Neural cell (in vitro differentiated cells): Measurements from ENCODE around the gene GNG4. TPM values are rescaled to one million over a fixed set of nuclear protein-coding genes. Genes with fewer than 3 reads are reported as not detected.

Source experiments
- H2AFZ ChIP-seq: fragments of 200-600, 300-800 bp; sonication (generic), shearing (Covaris generic); 2 replicates; pipeline ENCODE4 v1.6.0; 2014; ENCODE audit warnings: low read depth, mild to moderate bottlenecking, antibody characterized with exemption, low read length, moderate library complexity
- H3F3A ChIP-seq: fragments of 200-600 bp; shearing (Covaris generic); 2 replicates; pipeline ENCODE4 v1.6.1; 2016; ENCODE audit warnings: mild to moderate bottlenecking, moderate library complexity, mixed read lengths, antibody characterized with exemption, low read length; ENCODE audit not compliant: insufficient read depth, poor library complexity, severe bottlenecking
- H3K27ac ChIP-seq: fragments of 200-600, 300-800 bp; sonication (generic), shearing (Covaris generic); 2 replicates; pipeline ENCODE4 v1.5.1; 2014; ENCODE audit warnings: mild to moderate bottlenecking, low read length, moderate library complexity
- H3K27me3 ChIP-seq: fragments of 300-800, 200-600 bp; sonication (generic), shearing (Covaris generic); 2 replicates; pipeline ENCODE4 v1.6.0; 2014; ENCODE audit warnings: mild to moderate bottlenecking, low read depth, low read length, moderate library complexity; ENCODE audit not compliant: insufficient read depth
- H3K36me3 ChIP-seq: fragments of 300-800, 200-600 bp; sonication (generic), shearing (Covaris generic); 2 replicates; pipeline ENCODE4 v1.5.1; 2014; ENCODE audit warnings: mild to moderate bottlenecking, antibody characterized with exemption, low read length, moderate library complexity; ENCODE audit not compliant: insufficient read depth
- H3K4me2 ChIP-seq: fragments of 300-800, 200-600 bp; sonication (generic), shearing (Covaris generic); 2 replicates; pipeline ENCODE4 v1.6.0; 2014; ENCODE audit warnings: mild to moderate bottlenecking, low read length
- H3K4me3 ChIP-seq: fragments of 300-800, 200-600 bp; sonication (generic), shearing (Covaris generic); 2 replicates; pipeline ENCODE4 v1.5.1; 2014; ENCODE audit warnings: mild to moderate bottlenecking, low read length, moderate library complexity
- H3K79me2 ChIP-seq: fragments of 200-600 bp; shearing (Covaris generic); replicated peaks from 2 replicates; pipeline ENCODE4 v1.6.0; 2014; ENCODE audit warnings: mild to moderate bottlenecking, low read length, moderate library complexity; ENCODE audit not compliant: insufficient read depth
- H3K9ac ChIP-seq: fragments of 300-800, 200-600 bp; sonication (generic), shearing (Covaris generic); 2 replicates; pipeline ENCODE4 v1.6.1; 2016; ENCODE audit warnings: mild to moderate bottlenecking, low read length, mixed read lengths
- H3K9me2 ChIP-seq: fragments of 200-600 bp; shearing (Covaris generic); 2 replicates; pipeline ENCODE4 v1.6.1; 2016; ENCODE audit warnings: mild to moderate bottlenecking, low read length, mixed read lengths; ENCODE audit not compliant: insufficient read depth
- H3K9me3 ChIP-seq: fragments of 200-600, 300-800 bp; sonication (generic), shearing (Covaris generic); 2 replicates; pipeline ENCODE4 v1.6.1; 2016; ENCODE audit warnings: mild to moderate bottlenecking, mixed run types, low read length, moderate library complexity, mixed read lengths
- H4K20me1 ChIP-seq: fragments of 200-600 bp; shearing (Covaris generic); 2 replicates; pipeline ENCODE4 v1.6.1; 2016; ENCODE audit warnings: mild to moderate bottlenecking, mixed run types; ENCODE audit not compliant: insufficient read depth
- EP300 ChIP-seq: fragments of 450-650 bp; conservative IDR thresholded peaks from 2 replicates; pipeline ENCODE4 v1.6.1; 2014; ENCODE audit warnings: antibody characterized with exemption, mild to moderate bottlenecking, moderate library complexity; ENCODE audit not compliant: poor library complexity, severe bottlenecking
- EZH2 ChIP-seq: fragments of 200-600, 300-800 bp; shearing (Covaris generic), sonication (generic); IDR thresholded peaks from 2 replicates; pipeline ENCODE4 v1.6.1; 2014; ENCODE audit warnings: antibody characterized with exemption, low read length, borderline replicate concordance, mild to moderate bottlenecking; ENCODE audit not compliant: insufficient read depth, poor library complexity, severe bottlenecking
- MXI1 ChIP-seq: fragments of 450-650 bp; conservative IDR thresholded peaks from 2 replicates; pipeline ENCODE4 v1.6.1; 2014; ENCODE audit warnings: antibody characterized with exemption, mild to moderate bottlenecking; ENCODE audit not compliant: poor library complexity, severe bottlenecking
- POLR2AphosphoS5 ChIP-seq: IDR thresholded peaks from 2 replicates; pipeline ENCODE4 v1.6.1; 2012
- RAD21 ChIP-seq: fragments of 450-650 bp; conservative IDR thresholded peaks from 2 replicates; pipeline ENCODE4 v1.6.1; 2014; ENCODE audit warnings: antibody characterized with exemption, mild to moderate bottlenecking, moderate library complexity
- SMC3 ChIP-seq: fragments of 450-650 bp; conservative IDR thresholded peaks from 2 replicates; pipeline ENCODE4 v1.6.1; 2014; ENCODE audit warnings: antibody characterized with exemption, mild to moderate bottlenecking, moderate library complexity; ENCODE audit not compliant: poor library complexity
- TAF1 ChIP-seq: IDR thresholded peaks from 2 replicates; pipeline ENCODE4 v1.6.1; 2012; ENCODE audit warnings: low read depth
- polyA plus RNA-seq: library from polyadenylated mRNA; depleted of rRNA; stranded (reverse); fragments of >200 nt; gene quantifications from 2 replicates; pipeline ENCODE4 v1.2.3, GENCODE V29; 2014
- TF ChIP-seq, protein P1 (sequence below): fragments of 450-650 bp; IDR thresholded peaks from 2 replicates; pipeline ENCODE4 v1.5.1; 2014; ENCODE audit warnings: antibody characterized with exemption, mild to moderate bottlenecking, moderate library complexity; ENCODE audit not compliant: poor library complexity, severe bottlenecking
- TF ChIP-seq, protein P2 (sequence below): IDR thresholded peaks from 2 replicates; pipeline ENCODE4 v1.6.1; 2012; ENCODE audit warnings: borderline replicate concordance

The GNG4 gene
- polyA plus RNA-seq, 1 donor from 2014 or later: 63.2 TPM

DNA sequence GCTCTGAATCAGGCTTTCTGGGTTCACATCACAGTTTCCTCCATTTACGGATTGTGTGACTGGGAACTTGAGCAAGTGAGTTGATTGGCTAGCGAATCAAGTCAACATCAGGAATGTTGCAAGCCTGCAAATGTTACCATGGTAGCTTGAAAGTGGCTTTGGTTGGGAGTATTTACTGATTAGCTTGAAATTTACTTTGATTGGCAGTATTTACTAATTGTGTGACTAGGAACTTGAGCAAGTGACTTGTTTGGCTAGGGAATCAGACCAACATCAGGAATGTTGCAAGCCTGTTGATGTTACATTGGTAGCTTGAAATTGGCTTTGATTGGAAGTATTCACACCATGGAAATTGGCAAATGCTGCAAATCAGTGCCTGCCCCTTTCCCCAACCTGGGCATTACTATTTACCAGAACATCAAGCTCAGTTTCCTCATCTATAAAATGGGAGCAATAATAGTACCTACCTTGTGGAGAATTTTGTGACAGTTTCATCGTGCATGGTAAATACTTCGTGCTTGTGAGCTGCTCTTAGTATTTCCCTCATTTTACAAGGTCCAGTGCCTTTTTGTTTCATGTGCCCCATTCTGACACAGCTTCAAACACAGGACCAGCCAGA, 122.3 kb downstream of the GNG4 start:
- no peak overlapping the region for H3K9ac ChIP-seq
- no peaks in the 10 kb centered on the region for H3K9me2 ChIP-seq

DNA sequence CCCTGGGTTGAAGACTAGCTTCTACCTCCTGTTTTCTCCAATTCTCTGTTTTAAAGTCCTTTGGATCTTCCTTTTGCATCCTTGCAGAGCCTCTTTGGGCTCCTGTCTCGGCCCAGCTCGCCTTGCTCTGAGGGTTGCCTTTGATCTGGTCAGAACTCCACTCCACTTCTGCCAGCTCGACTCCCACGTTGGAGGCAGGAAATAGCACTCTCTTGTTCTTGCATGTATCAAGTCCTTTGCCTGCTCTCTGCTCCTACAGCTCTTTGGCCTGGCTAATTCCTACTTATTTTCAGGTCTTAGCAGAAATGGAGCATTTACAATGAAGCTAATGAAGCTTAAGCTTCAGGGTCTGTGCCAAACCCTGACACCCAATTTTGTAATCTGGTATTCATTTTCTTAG, 124.3 kb downstream of the GNG4 start:
- H3K9ac ChIP-seq: no peak overlapping the region
- H3F3A ChIP-seq: no peaks in the 10 kb centered on the region
- no peaks in the 10 kb centered on the region for H4K20me1 ChIP-seq
- H3K4me2 ChIP-seq: no peak overlapping the region
- H3K4me3 ChIP-seq: no peak overlapping the region
- no peaks in the 10 kb centered on the region for H3K9me2 ChIP-seq
- H3K79me2 ChIP-seq: no peaks in the 10 kb centered on the region
- H3K27ac ChIP-seq: no peak overlapping the region
- H3K9me3 ChIP-seq: no peaks in the 10 kb centered on the region
- TF ChIP-seq SMC3 (no peak), MXI1 (no peak), EP300 (no peak), TAF1 (no peak), EZH2 (no peak), RAD21 (no peak)
- TF ChIP-seq, protein P1, sequence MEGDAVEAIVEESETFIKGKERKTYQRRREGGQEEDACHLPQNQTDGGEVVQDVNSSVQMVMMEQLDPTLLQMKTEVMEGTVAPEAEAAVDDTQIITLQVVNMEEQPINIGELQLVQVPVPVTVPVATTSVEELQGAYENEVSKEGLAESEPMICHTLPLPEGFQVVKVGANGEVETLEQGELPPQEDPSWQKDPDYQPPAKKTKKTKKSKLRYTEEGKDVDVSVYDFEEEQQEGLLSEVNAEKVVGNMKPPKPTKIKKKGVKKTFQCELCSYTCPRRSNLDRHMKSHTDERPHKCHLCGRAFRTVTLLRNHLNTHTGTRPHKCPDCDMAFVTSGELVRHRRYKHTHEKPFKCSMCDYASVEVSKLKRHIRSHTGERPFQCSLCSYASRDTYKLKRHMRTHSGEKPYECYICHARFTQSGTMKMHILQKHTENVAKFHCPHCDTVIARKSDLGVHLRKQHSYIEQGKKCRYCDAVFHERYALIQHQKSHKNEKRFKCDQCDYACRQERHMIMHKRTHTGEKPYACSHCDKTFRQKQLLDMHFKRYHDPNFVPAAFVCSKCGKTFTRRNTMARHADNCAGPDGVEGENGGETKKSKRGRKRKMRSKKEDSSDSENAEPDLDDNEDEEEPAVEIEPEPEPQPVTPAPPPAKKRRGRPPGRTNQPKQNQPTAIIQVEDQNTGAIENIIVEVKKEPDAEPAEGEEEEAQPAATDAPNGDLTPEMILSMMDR: no peak
- H3K36me3 ChIP-seq: no peaks in the 10 kb centered on the region
- H3K27me3 ChIP-seq: no peaks in the 10 kb centered on the region
- H2AFZ ChIP-seq: no peak overlapping the region

More for the DNA sequence above, 122.3 kb downstream of the GNG4 start:
- Histone ChIP-seq H3F3A (no peaks in the 10 kb centered on the region), H3K27me3 (no peaks in the 10 kb centered on the region), H3K4me2 (no peak overlapping the region), H3K27ac (no peak overlapping the region), H4K20me1 (no peaks in the 10 kb centered on the region), H3K36me3 (no peaks in the 10 kb centered on the region), H3K79me2 (no peaks in the 10 kb centered on the region), H3K4me3 (no peak overlapping the region), H2AFZ (no peak overlapping the region), H3K9me3 (peaks cover 4% of the 10 kb centered on the region)
- TF ChIP-seq EP300 (no peak), SMC3 (no peak), EZH2 (no peak)

DNA sequence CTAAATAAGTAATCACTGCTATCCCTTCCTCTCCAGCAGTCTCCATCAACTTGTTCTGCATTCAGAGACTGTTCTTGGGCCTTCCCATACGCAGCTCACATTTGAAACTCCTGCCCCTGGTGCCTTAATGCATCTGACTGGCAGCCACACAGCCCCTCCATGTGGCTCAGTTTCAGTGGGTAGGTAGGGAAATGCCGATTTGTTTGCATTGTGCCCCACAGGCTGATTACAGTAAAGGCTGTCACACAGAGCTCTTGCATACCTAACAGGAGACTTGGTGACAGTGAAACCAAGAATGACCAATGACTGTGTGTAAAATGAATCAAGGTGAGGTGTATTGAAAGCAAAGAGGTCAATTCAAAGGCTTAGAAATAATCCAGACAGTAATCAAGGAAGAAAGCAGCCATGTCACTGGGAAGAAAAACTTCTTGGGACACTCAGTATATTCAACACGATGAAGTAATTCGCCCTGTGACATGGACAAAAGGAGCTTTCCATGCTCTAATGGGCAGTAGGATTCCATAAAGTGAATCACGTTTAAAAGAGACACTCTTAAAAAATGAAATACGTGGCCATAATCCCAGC, 132.6 kb downstream of the GNG4 start:
- H3K36me3 ChIP-seq: no peaks in the 10 kb centered on the region
- no peaks in the 10 kb centered on the region for H3K9me2 ChIP-seq
- H3K27me3 ChIP-seq: no peaks in the 10 kb centered on the region
- H3K9ac ChIP-seq: no peak overlapping the region
- H2AFZ ChIP-seq: no peak overlapping the region
- H3K9me3 ChIP-seq: no peaks in the 10 kb centered on the region
- TF ChIP-seq RAD21: no peak
- TF ChIP-seq EZH2: no peak
- TF ChIP-seq, protein P1: no peak
- TF ChIP-seq EP300: no peak
- no peak for TF ChIP-seq POLR2AphosphoS5
- no peak for TF ChIP-seq SMC3
- no peak for TF ChIP-seq TAF1
- TF ChIP-seq, protein P2, sequence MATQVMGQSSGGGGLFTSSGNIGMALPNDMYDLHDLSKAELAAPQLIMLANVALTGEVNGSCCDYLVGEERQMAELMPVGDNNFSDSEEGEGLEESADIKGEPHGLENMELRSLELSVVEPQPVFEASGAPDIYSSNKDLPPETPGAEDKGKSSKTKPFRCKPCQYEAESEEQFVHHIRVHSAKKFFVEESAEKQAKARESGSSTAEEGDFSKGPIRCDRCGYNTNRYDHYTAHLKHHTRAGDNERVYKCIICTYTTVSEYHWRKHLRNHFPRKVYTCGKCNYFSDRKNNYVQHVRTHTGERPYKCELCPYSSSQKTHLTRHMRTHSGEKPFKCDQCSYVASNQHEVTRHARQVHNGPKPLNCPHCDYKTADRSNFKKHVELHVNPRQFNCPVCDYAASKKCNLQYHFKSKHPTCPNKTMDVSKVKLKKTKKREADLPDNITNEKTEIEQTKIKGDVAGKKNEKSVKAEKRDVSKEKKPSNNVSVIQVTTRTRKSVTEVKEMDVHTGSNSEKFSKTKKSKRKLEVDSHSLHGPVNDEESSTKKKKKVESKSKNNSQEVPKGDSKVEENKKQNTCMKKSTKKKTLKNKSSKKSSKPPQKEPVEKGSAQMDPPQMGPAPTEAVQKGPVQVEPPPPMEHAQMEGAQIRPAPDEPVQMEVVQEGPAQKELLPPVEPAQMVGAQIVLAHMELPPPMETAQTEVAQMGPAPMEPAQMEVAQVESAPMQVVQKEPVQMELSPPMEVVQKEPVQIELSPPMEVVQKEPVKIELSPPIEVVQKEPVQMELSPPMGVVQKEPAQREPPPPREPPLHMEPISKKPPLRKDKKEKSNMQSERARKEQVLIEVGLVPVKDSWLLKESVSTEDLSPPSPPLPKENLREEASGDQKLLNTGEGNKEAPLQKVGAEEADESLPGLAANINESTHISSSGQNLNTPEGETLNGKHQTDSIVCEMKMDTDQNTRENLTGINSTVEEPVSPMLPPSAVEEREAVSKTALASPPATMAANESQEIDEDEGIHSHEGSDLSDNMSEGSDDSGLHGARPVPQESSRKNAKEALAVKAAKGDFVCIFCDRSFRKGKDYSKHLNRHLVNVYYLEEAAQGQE: no peak
- TF ChIP-seq MXI1: no peak
- no peaks in the 10 kb centered on the region for H3F3A ChIP-seq
- no peak overlapping the region for H3K4me3 ChIP-seq
- no peak overlapping the region for H3K4me2 ChIP-seq
- no peak overlapping the region for H3K27ac ChIP-seq
- H4K20me1 ChIP-seq: no peaks in the 10 kb centered on the region
- no peaks in the 10 kb centered on the region for H3K79me2 ChIP-seq
